Mucosa of rectum (tissue), 2 donors: ENCODE results near the gene BMP8B.

Experiments used
- H3K27ac ChIP-seq, 2 donors: one replicate each; pipeline ENCODE4 v1.7.0; 2013; ENCODE audit warnings: inconsistent platforms in 2 of 2, low read depth in 2 of 2, low read length in 2 of 2
- H3K27me3 ChIP-seq, 2 donors: one replicate each; pipeline ENCODE4 v1.7.0; 2013; ENCODE audit warnings: low read length in 2 of 2; ENCODE audit not compliant: control insufficient read depth in 2 of 2, insufficient read depth in 2 of 2
- H3K36me3 ChIP-seq, 2 donors: one replicate each; pipeline ENCODE4 v1.7.0; 2013; ENCODE audit warnings: low read length in 2 of 2; ENCODE audit not compliant: control insufficient read depth in 2 of 2, insufficient read depth in 2 of 2
- H3K4me1 ChIP-seq, 2 donors: one replicate each; pipeline ENCODE4 v1.7.0; 2013; ENCODE audit warnings: low read length in 2 of 2, mild to moderate bottlenecking in 1 of 2; ENCODE audit not compliant: control insufficient read depth in 2 of 2, insufficient read depth in 2 of 2
- H3K4me3 ChIP-seq, 2 donors: one replicate each; pipeline ENCODE4 v1.7.0; 2013; ENCODE audit warnings: low read length in 2 of 2
- H3K9ac ChIP-seq, 2 donors: one replicate each; pipeline ENCODE4 v1.7.0; 2013; ENCODE audit warnings: low read length in 2 of 2, low read depth in 1 of 2, mild to moderate bottlenecking in 1 of 2
- H3K9me3 ChIP-seq, 2 donors: one replicate each; pipeline ENCODE4 v1.7.0; 2013; ENCODE audit warnings: low read length in 2 of 2; ENCODE audit not compliant: control insufficient read depth in 2 of 2
- donor health status: healthy.
- donor health status: Normal muscosa, but diverticular disease.

Gene BMP8B

GRCh38 chr1:39751595-39751994, 37.1 kb downstream of the BMP8B start:
- peaks cover 78 to 91% of the 10 kb centered on the region in 2 donors for H3K36me3 ChIP-seq
- no peak overlapping the region for H3K4me3 ChIP-seq
- H3K9me3 ChIP-seq: no peaks in the 10 kb centered on the region
- H3K27ac ChIP-seq: no peak overlapping the region
- no peaks in the 10 kb centered on the region for H3K4me1 ChIP-seq
- no peaks in the 10 kb centered on the region for H3K27me3 ChIP-seq
- no peak overlapping the region for H3K9ac ChIP-seq

- H3K27ac ChIP-seq: no peak overlapping the region
- H3K27me3 ChIP-seq: no peaks in the 10 kb centered on the region
- no peak overlapping the region for H3K9ac ChIP-seq
- H3K4me1 ChIP-seq: no peaks in the 10 kb centered on the region
- H3K4me3 ChIP-seq: no peak overlapping the region
- H3K36me3 ChIP-seq: peaks cover 65 to 85% of the 10 kb centered on the region in 2 donors
- H3K9me3 ChIP-seq: no peaks in the 10 kb centered on the region
These were observed 43.5 kb downstream of the BMP8B start for GRCh38 chr1:39745016-39745670.

DNA sequence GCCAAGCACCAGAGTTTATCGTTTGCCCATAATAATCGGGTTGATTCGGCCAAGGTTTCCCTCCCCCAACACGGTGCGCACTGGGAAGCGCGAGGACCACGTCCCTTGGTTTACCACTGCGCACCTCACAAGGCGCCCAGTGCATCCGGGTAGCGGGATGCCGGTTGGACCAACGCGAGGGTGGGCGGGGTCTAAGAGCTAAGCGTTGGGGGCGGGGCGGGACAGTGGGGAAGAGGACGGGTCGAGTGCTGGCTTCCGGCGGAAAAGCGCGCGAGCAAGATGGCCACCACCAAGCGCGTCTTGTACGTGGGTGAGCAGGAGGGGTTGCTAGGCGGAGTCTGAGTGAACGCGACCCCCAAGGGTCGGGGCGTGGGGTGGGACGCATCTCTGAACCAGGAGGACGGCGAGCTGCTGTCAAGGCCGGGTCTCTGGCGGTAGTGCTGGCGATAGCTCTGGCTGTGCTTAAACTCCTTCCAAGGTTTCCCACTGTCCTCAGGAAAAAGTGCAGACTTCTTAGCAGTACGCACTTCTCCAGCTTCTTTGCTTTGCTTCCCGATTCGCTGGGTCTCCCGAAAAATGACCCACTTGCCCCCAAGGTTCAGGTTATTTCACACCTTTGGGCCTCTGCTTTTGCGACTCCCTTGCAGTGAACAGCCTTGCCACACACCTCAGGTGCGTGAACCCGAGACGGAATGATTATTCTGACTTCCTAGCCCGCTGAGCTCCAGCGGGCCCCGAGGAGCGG, 49.9 kb downstream of the BMP8B start, which contains the start of gene PPIE:
PPIE (plus strand) TSS at position 261 of the 745 bp plus-strand sequence; CDS start at position 280, 19 bp downstream.
- Histone ChIP-seq H3K9ac (peak within 1 kb of the TSS; percentile 82 to 86), H3K27ac (peak within 1 kb of the TSS; percentile 42 to 61), H3K36me3 (peaks cover 17 to 29% of the 10 kb centered on the region in 2 donors), H3K4me3 (peak within 1 kb of the TSS; percentile 93 to 99), H3K9me3 (no peaks in the 10 kb centered on the region), H3K27me3 (no peaks in the 10 kb centered on the region), H3K4me1 (peaks cover 6 to 8% of the 10 kb centered on the region in 2 donors)

DNA sequence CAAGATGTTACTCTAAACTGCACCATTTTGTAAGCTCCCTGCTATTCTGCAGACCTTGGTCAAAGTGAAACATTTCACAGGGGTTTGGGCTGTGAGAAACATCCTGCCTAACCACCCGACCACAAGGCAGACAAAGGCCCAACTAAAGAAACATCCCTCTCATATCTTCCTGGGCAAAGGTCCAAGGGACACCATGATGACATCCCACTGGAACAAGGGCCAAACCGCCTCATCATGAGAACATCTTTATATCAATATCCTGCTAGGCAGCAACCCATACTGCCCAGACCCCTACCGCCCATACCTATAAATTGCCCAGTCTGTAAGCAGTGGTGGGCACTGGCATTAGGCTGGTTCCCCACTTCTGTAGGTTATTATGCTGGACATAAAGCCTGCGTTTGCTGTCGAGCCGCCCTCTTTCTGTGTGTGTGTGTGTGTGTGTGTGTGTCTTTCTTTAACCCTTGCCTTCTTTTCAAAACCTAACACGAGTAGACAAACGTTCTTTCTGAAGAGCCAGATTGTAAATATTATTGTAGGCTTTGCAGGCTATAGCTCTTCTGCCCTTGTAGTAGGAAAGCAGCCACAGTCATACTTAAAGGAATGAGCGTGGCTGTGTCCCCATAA, 51.0 kb downstream of the BMP8B start:
- no peak overlapping the region for H3K4me3 ChIP-seq
- peaks cover 6 to 8% of the 10 kb centered on the region in 2 donors for H3K4me1 ChIP-seq
- no peak overlapping the region for H3K27ac ChIP-seq
- no peak overlapping the region for H3K9ac ChIP-seq
- H3K27me3 ChIP-seq: no peaks in the 10 kb centered on the region
- no peaks in the 10 kb centered on the region for H3K9me3 ChIP-seq
- peaks cover 11 to 18% of the 10 kb centered on the region in 2 donors for H3K36me3 ChIP-seq

- Histone ChIP-seq H3K27ac (no peak overlapping the region), H3K4me1 (peaks cover 6 to 8% of the 10 kb centered on the region in 2 donors), H3K9ac (no peak overlapping the region), H3K27me3 (no peaks in the 10 kb centered on the region), H3K9me3 (no peaks in the 10 kb centered on the region), H3K36me3 (peaks cover 2 to 4% of the 10 kb centered on the region in 2 donors), H3K4me3 (no peak overlapping the region)
These were observed 52.9 kb downstream of the BMP8B start for GRCh38 chr1:39735731-39736130.

- H3K4me1 ChIP-seq: no peaks in the 10 kb centered on the region
- no peak overlapping the region for H3K4me3 ChIP-seq
- H3K9me3 ChIP-seq: no peaks in the 10 kb centered on the region
- no peak overlapping the region for H3K27ac ChIP-seq
- peaks cover 7 to 16% of the 10 kb centered on the region in 2 donors for H3K27me3 ChIP-seq
- H3K36me3 ChIP-seq: no peaks in the 10 kb centered on the region
- H3K9ac ChIP-seq: no peak overlapping the region
These were observed 55.5 kb downstream of the BMP8B start for GRCh38 chr1:39733161-39733560.

DNA sequence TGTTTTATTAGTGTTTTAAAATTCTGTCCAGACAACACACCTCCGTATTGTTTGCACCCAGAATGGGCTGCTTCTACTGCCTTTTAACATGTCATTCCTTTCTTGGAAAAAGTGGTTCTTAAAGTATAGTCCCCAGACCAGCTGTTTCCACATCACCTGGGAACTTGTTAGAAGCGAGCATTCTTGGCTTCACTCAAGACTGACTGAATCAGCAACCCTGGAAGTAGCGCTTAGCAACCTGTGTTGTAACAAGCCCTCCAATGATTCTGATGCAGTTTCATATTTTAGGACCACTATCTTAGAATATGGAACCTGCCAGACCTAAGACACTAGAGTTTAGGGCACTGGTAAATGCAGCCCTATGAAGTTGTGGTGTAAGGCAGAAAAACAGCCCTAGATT, 55.9 kb downstream of the BMP8B start:
- no peaks in the 10 kb centered on the region for H3K9me3 ChIP-seq
- H3K36me3 ChIP-seq: no peaks in the 10 kb centered on the region
- no peak overlapping the region for H3K4me3 ChIP-seq
- H3K9ac ChIP-seq: no peak overlapping the region
- H3K27me3 ChIP-seq: peaks cover 11 to 19% of the 10 kb centered on the region in 2 donors
- H3K27ac ChIP-seq: no peak overlapping the region
- H3K4me1 ChIP-seq: no peaks in the 10 kb centered on the region

- Histone ChIP-seq H3K4me3 (no peak overlapping the region), H3K4me1 (no peaks in the 10 kb centered on the region), H3K9ac (no peak overlapping the region), H3K36me3 (no peaks in the 10 kb centered on the region), H3K9me3 (no peaks in the 10 kb centered on the region), H3K27ac (no peak overlapping the region), H3K27me3 (peaks cover 13 to 23% of the 10 kb centered on the region in 2 donors)
These were observed 58.8 kb downstream of the BMP8B start for GRCh38 chr1:39729842-39730241.

- Histone ChIP-seq H3K27ac (no peak overlapping the region), H3K4me1 (no peaks in the 10 kb centered on the region), H3K36me3 (no peaks in the 10 kb centered on the region), H3K9me3 (no peaks in the 10 kb centered on the region), H3K27me3 (peaks cover 17 to 25% of the 10 kb centered on the region in 2 donors), H3K9ac (no peak overlapping the region), H3K4me3 (no peak overlapping the region)
These were observed 59.6 kb downstream of the BMP8B start for GRCh38 chr1:39729030-39729429.

DNA sequence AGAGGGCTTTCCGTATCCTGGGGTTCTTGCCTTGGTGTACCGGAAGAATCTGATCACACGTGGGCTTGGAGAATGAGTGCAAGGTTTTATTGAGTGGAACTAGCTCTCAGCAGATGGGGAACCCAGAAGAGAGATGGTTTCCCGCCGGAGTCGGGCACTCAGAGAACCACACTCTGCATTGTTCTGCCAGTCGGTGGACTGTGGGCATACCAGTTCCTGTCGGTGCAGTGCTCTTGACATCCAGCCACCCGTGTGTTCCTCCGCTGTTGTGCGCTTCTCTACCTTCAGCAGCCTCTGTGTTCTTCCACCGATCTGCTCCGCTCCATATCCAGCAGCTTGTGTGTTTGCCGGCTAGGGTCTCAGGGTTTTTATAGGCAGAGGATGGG, 60.7 kb downstream of the BMP8B start:
- peak overlapping the region in 1 of 2 donors; percentile 26 for H3K4me3 ChIP-seq
- no peaks in the 10 kb centered on the region for H3K9me3 ChIP-seq
- no peak overlapping the region for H3K9ac ChIP-seq
- no peaks in the 10 kb centered on the region for H3K4me1 ChIP-seq
- no peaks in the 10 kb centered on the region for H3K36me3 ChIP-seq
- H3K27ac ChIP-seq: no peak overlapping the region
- peaks cover 17 to 26% of the 10 kb centered on the region in 2 donors for H3K27me3 ChIP-seq
